NCI-H526 treated with DMSO at 0.1 percent for 48 hours (cell line): ENCODE results near the gene GUCY2D.
"Not testable (repeated sequence)": the region's sequence is repeated elsewhere in the genome, so short reads cannot be mapped to it uniquely, and the experiment has no call there.

Experiments used
- DNase-seq: peaks from one replicate; lab custom pipeline; 2025; lab: John Stamatoyannopoulos, UW

Gene GUCY2D

GRCh38 chr17:8044819-8045810 is 42.7 kb downstream of the GUCY2D start:
- DNase-seq, result no peak

DNA sequence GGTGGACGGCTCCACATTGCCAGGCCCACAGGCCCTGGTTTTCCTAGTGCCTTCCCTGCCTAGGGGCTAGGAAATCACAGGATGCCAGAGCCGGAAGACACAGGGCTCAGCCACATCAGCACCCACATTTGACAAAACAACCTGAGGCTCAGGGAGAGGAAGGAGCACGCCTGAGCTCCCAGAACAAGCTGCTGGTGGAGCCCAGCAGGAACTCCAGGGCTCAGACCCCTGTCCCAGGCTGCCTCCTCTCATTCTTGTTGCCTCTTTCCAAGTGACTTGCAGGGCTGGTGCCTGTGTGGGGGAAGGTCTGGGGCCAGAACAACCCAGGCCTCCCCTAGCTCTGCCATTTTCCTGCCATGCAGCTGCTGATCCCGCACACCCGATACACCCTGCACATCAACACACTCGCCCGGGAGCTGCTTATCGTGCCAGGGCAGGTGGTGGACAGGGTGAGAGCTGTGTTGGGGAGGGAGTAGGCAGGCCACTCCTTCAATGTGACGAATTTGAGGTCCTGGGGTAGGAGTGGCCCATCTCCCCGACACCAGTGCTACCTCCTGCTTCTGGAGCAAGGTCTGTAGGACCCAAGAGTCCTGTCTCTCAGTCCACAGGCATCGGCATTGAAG is 44.0 kb downstream of the GUCY2D start:
- DNase-seq, result no peak

GRCh38 chr17:8046929-8047768 is 44.7 kb downstream of the GUCY2D start:
- no peak for DNase-seq

DNA sequence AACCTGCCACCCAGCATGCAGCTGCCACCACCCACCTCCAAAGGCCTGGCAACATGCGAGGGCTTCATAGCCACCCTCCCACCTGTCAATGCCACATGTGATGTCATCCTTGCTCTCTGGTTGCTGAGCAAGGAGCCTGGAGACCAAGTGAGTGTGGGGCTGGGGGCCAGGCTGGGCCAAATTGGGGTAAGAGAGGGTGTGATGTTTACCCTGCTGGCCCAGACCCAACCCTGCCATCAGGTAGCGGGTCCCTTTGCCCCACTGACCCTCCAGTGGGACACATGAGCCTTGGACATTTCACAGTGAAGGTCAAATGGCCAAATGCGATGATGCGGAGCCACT is 45.3 kb downstream of the GUCY2D start:
- no peak for DNase-seq

GRCh38 chr17:8048236-8048635 is 45.8 kb downstream of the GUCY2D start:
- DNase-seq, result no peak

DNA sequence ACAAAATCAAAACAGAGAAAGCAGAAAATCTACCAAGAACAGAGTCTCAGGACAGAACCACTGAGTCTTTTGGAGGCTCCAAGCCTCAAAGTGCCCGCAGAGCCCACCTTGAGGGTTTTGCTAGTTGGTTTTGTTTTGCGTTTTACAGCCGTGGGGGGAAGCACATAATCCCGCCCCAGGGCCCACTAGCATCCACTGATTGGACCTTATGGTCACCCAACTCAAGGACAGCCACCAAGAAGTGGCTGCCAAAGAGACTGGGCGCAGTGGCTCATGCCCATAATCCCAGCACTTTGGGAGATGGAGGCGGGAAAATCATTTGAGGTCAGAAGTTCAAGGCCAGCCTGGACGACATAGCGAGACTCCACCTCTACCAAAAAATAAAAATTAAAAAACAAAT is 46.3 kb downstream of the GUCY2D start:
- DNase-seq, result no peak

DNA sequence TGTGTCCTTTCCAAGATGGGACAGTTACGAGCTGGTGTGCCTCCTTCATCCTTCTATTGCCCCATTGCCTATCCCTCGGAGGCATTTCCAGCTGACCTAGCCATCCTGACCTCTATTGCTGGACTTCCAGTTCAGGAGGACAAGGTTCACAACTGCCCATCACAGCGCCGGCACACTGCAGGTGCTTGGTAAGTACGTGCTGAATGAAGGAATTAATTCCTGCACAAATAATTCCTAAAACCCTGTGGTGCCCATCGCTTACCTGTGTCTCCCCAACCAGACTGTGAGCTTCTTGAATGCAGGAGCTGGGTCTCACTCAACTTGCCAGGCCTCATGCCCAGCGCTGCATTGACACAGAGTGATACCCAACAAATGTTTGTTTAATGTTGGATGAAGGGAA is 49.4 kb downstream of the GUCY2D start:
- DNase-seq, result no peak

GRCh38 chr17:8052256-8053252 is 50.1 kb downstream of the GUCY2D start:
- DNase-seq, result no peak

GRCh38 chr17:8053600-8053999 is 51.2 kb downstream of the GUCY2D start:
- no peak for DNase-seq

DNA sequence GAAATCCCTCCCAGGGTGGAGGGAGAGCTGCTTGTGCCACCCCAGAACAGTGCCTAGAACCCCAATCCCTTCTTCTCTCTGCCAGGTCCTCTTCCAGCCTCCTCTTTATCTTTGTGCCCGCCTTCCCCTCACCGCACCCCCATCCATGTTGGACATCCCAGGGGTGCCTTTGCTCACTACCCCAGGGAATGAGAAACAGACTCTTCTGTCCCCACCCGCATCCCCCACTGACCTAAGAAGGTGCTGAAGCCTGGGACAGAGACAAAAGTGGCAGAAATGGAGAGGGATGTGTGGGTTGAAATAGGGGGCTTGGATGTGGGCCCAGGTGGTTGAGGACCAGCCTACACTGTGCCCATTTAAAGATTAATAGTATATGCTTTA is 53.4 kb downstream of the GUCY2D start:
- DNase-seq, result no peak

GRCh38 chr17:8056232-8056975 is 54.0 kb downstream of the GUCY2D start:
- no peak for DNase-seq

DNA sequence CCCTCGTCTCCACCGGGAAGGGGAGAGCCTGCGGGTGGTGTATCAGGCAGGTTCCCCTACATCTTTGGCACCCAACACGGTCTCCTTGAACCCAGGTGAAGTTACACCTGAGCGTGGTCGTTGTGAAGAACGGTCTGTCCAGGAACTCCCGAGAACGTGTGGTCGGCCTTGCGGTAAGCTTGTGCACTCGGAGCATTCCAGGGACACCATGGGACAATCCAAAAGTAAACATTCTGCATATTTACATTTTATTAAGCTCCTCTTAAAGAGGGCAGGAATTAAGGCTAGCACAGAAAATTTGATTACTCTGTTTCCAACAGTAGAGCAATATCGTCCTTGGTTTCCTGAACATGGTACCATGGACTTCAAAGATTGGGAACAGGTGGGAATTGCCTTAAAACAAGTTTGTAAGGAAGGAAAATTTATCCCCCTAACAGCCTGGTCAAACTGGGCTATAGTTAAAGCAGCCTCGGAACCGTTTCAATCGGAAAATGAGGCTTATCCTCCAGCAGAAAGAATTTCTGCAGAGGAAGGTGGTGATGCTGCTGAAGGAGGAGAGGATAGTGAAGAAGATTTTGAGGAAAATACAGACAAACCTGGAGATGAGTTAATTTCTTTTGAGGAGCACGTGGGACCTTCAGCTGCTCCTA is 54.7 kb downstream of the GUCY2D start:
- no peak for DNase-seq

- peak; percentile 70 for DNase-seq
These were observed 55.3 kb downstream of the GUCY2D start for GRCh38 chr17:8057691-8058114.

- no peak for DNase-seq
These were observed 56.7 kb downstream of the GUCY2D start for GRCh38 chr17:8059131-8059530.

DNA sequence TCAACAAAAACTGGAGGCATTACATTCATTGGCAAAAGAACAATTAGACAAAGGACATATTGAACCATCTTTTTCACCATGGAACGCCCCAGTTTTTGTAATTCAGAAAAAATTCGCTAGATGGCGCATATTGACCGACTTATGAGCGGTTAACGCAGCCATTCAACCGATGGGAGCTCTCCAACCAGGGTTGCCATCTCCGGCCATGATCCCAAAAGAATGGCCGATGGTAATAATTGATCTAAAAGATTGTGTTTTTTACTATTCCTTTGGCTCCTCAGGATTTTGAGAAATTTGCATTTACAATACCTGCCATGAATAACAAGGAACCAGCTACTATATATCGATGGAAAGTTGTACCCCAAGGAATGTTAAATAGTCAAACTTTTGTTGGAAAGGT is 57.9 kb downstream of the GUCY2D start:
- DNase-seq, result peak; percentile 13

- DNase-seq, result not testable (repeated sequence)
These were observed 59.4 kb downstream of the GUCY2D start for GRCh38 chr17:8061851-8062250.

DNA sequence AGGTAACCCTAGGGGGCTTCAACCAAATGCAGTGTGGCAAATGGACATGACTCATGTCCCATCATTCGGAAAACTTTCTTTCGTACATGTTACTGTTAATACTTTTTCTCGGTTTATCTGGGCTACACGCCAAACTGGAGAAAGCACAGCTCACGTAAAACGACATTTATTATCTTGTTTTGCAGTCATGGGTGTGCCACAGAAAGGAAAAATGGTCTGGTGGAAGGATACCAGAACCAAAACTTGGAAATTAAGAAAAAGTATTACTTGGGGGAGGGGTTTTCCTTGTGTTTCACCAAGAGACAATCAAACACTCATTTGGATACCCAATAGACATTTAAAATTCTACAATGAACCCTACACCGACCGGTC is 60.0 kb downstream of the GUCY2D start:
- no peak for DNase-seq

GRCh38 chr17:8062807-8063483 is 60.5 kb downstream of the GUCY2D start:
- no peak for DNase-seq

DNA sequence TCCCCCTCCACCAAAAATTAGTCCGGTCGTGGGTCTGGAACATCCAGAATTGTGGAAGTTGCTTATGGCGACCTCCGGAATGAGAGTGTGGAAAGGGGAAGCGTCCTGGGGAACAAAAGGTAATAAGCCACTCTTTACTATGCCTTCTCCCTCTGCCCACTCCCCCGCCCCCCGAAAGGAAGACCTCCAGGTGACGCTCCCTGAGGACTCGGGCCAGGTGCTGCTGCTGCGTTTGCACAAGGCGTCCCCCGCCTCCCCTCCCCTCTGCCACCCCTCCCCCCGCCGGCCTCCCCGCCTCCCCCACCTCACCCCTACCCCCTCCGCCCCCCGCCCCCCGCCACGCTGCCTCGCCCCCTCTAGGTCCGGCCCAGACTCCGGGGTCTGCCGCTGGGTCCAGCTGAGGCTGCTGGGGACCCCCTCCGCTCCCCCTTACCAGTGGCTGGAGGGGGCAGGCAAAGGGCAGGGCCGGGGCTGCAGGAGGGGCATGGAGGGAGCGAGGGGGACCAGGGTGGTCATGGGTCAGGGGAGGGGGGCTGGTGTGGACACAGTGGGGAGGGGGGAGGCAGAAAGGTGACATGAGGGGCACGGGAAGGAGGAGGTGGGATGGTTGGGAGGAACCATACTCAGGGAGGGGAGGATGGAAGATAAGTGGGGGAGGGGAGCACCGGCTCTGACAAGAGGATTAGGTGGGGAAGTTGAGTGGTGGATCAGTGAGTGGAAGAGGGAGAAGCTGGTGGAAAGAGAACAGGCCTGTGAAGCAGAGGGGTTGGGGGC is 61.5 kb downstream of the GUCY2D start:
- DNase-seq, result no peak
